A549 (cell line): ENCODE measurements around the gene C14orf119. TPM values are rescaled to one million over a fixed set of nuclear protein-coding genes. Genes with fewer than 3 reads are reported as not detected.
A peak's percentile ranks its signal among the peaks of the same experiment; 100 is the strongest.

Source experiments
- ATAC-seq, 2 experiments: fragments of 200-7000 bp in 1 of 2; fragments of >200 bp in 1 of 2; cut with Nextera tagmentation in 1 of 2; cut with Tn5 transposase in 1 of 2; 3 replicates each; pipeline versions ENCODE4 v1.8.0 to v1.9.1; 2018 to 2020; ENCODE audit warnings: mild to moderate bottlenecking in 1 of 2, moderate library complexity in 1 of 2
- CTCF ChIA-PET: fragments of 300-600 bp; sonication (Branson Sonifier 250); formaldehyde crosslinking; extraction: SDS; loops from one replicate; lab custom pipeline; 2021; ENCODE audit warnings: antibody characterized with exemption, inconsistent platforms; lab: Yijun Ruan, JAX
- POLR2A ChIA-PET: fragments of 350-600 bp; formaldehyde crosslinking; extraction: SDS; loops from one replicate; lab custom pipeline; 2021; ENCODE audit warnings: antibody characterized with exemption, inconsistent platforms; lab: Yijun Ruan, JAX
- DNase-seq, 2 experiments: peaks; one replicate each; pipeline versions ENCODE4 v3.0.0 to v3.0.0-alpha.2; 2011 to 2016; ENCODE audit warnings: low read depth in 1 of 2, low spot score in 1 of 2
- FAIRE-seq: peaks from 2 replicates; lab custom pipeline; 2011; peaks lifted over from hg19 to GRCh38; lab: Jason Lieb, UNC
- H3K27ac ChIP-seq, 2 experiments: fragments of >200 bp; sonication (Bioruptor Twin); formaldehyde crosslinking; 3 replicates each; pipeline ENCODE4 v1.5.1; 2016 to 2017
- H3K4me1 ChIP-seq: fragments of >200 bp; sonication (Bioruptor Twin); formaldehyde crosslinking; 3 replicates; pipeline ENCODE4 v1.6.1; 2016
- H3K4me2 ChIP-seq: fragments of >200 bp; sonication (Bioruptor Twin); formaldehyde crosslinking; 3 replicates; pipeline ENCODE4 v1.6.1; 2016
- H3K4me3 ChIP-seq: fragments of >200 bp; sonication (Bioruptor Twin); formaldehyde crosslinking; 3 replicates; pipeline ENCODE4 v1.5.1; 2016
- H3K9me3 ChIP-seq: fragments of >200 bp; sonication (Bioruptor Twin); formaldehyde crosslinking; 3 replicates; pipeline ENCODE4 v1.6.1; 2016
- CHD2 ChIP-seq: fragments of 150-350 bp; IDR thresholded peaks from 2 replicates; pipeline ENCODE4 v1.6.1; 2014; ENCODE audit warnings: low read length; ENCODE audit not compliant: partially characterized antibody
- CHD4 ChIP-seq: fragments of 200-600 bp; sonication (generic); IDR thresholded peaks from 2 replicates; pipeline ENCODE4 v1.6.1; 2016; ENCODE audit warnings: antibody characterized with exemption, mild to moderate bottlenecking, borderline replicate concordance
- EHF ChIP-seq: fragments of 250-450 bp; sonication (Bioruptor Pico); IDR thresholded peaks from 2 replicates; pipeline ENCODE4 v1.5.0; 2020; ENCODE audit warnings: mild to moderate bottlenecking
- EHMT2 ChIP-seq: fragments of 200-600 bp; sonication (generic); IDR thresholded peaks from 2 replicates; pipeline ENCODE4 v1.6.1; 2016; ENCODE audit warnings: antibody characterized with exemption, low read depth, mild to moderate bottlenecking, moderate library complexity
- FOXS1 ChIP-seq: fragments of 250-450 bp; sonication (Bioruptor Pico); IDR thresholded peaks from 2 replicates; pipeline ENCODE4 v1.5.0; 2020; ENCODE audit warnings: mild to moderate bottlenecking, moderate library complexity
- GATA3 ChIP-seq: IDR thresholded peaks from 2 replicates; pipeline ENCODE4 v1.6.1; 2012; ENCODE audit warnings: borderline replicate concordance
- HDAC2 ChIP-seq: fragments of 200-600 bp; sonication (generic); IDR thresholded peaks from 2 replicates; pipeline ENCODE4 v1.6.1; 2016
- HES2 ChIP-seq: fragments of >200 bp; sonication (Bioruptor Twin); formaldehyde crosslinking; IDR thresholded peaks from 2 replicates; pipeline ENCODE4 v1.6.1; 2016
- JUN ChIP-seq, 2 experiments: fragments of >200 bp; sonication (Bioruptor Twin); formaldehyde crosslinking; IDR thresholded peaks; 2 replicates in 1 of 2; 3 replicates in 1 of 2; pipeline ENCODE4 v1.6.1; 2016 to 2017
- JUNB ChIP-seq: fragments of >200 bp; sonication (Bioruptor Twin); formaldehyde crosslinking; IDR thresholded peaks from 2 replicates; pipeline ENCODE4 v1.6.1; 2016
- KDM1A ChIP-seq: fragments of 200-600 bp; sonication (generic); IDR thresholded peaks from 2 replicates; pipeline ENCODE4 v1.6.1; 2016; ENCODE audit warnings: low read depth, mild to moderate bottlenecking
- MAFK ChIP-seq: fragments of 450-650 bp; IDR thresholded peaks from 2 replicates; pipeline ENCODE4 v1.6.1; 2014; ENCODE audit not compliant: partially characterized antibody
- MAZ ChIP-seq: fragments of 150-350 bp; IDR thresholded peaks from 2 replicates; pipeline ENCODE4 v1.6.1; 2014; ENCODE audit warnings: antibody characterized with exemption, low read depth, low read length, borderline replicate concordance
- MYC ChIP-seq: IDR thresholded peaks from 2 replicates; pipeline ENCODE4 v1.6.1; 2012; ENCODE audit warnings: mild to moderate bottlenecking, inconsistent platforms, low read length, improper control_type of control experiment, borderline replicate concordance
- PHF8 ChIP-seq: fragments of 200-600 bp; sonication (generic); IDR thresholded peaks from 2 replicates; pipeline ENCODE4 v1.6.1; 2016; ENCODE audit warnings: low read depth, mild to moderate bottlenecking, antibody characterized with exemption, moderate library complexity, borderline replicate concordance
- RARB ChIP-seq: fragments of 250-450 bp; sonication (Bioruptor Pico); IDR thresholded peaks from 2 replicates; pipeline ENCODE4 v1.8.0; 2021; ENCODE audit warnings: mild to moderate bottlenecking, moderate library complexity
- RCOR1 ChIP-seq: fragments of 150-350 bp; IDR thresholded peaks from 2 replicates; pipeline ENCODE4 v1.6.1; 2014; ENCODE audit warnings: antibody characterized with exemption, low read length, low read depth
- SMC3 ChIP-seq: fragments of >200 bp; sonication (Bioruptor Twin); formaldehyde crosslinking; IDR thresholded peaks from 3 replicates; pipeline ENCODE4 v1.6.1; 2018; ENCODE audit warnings: inconsistent platforms
- TP53 ChIP-seq: fragments of 250-450 bp; sonication (Bioruptor Pico); IDR thresholded peaks from 2 replicates; pipeline ENCODE4 v1.5.0; 2021; ENCODE audit warnings: mild to moderate bottlenecking, moderate library complexity
- USF2 ChIP-seq: fragments of 450-650 bp; IDR thresholded peaks from 2 replicates; pipeline ENCODE4 v1.6.1; 2014; ENCODE audit warnings: antibody characterized with exemption
- ZC3H11A ChIP-seq: fragments of 450-650 bp; IDR thresholded peaks from 2 replicates; pipeline ENCODE4 v1.6.1; 2014; ENCODE audit warnings: antibody characterized with exemption, mild to moderate bottlenecking
- ZFP36 ChIP-seq: fragments of 450-650 bp; IDR thresholded peaks from 2 replicates; pipeline ENCODE4 v1.6.1; 2014; ENCODE audit warnings: borderline replicate concordance; ENCODE audit not compliant: partially characterized antibody
- ZSCAN20 ChIP-seq: fragments of 250-450 bp; sonication (Bioruptor Pico); IDR thresholded peaks from 2 replicates; pipeline ENCODE4 v1.8.0; 2022; ENCODE audit warnings: mild to moderate bottlenecking, moderate library complexity
- WGBS: methylation state at CpG from one replicate; pipeline ENCODE4 v1.1.6; 2017; ENCODE audit errors: missing lambda C conversion rate; 5-methylcytosine and 5-hydroxymethylcytosine counted together
- polyA plus RNA-seq, 4 experiments: library from polyadenylated mRNA; depleted of rRNA in 3 of 4; stranded (reverse); fragments of >200 nt; fragmentation: RNase III in 1 of 4; extraction: RNeasy Plus Mini Kit Qiagen cat#74134 plus additional on column Dnase treatment in 1 of 4; gene quantifications; 2 replicates in 3 of 4; 3 replicates in 1 of 4; pipeline ENCODE4 v1.2.3, GENCODE V29; 2011 to 2017

The C14orf119 gene
- polyA plus RNA-seq, 2 of the 4 experiments (the other 2 are of a cell fraction), result 82.5 to 102 TPM

GRCh38 chr14:23080474-23080873 lies 14.8 kb upstream of the C14orf119 start:
- no peaks in the 10 kb centered on the region for H3K9me3 ChIP-seq
- POLR2A ChIA-PET, result interaction anchor here (1.7 kb wide), 1 partner anchor 15 kb away, joined by 10 read pairs; the partner anchor contains the start of genes ACIN1 and C14orf119
- no peak overlapping the region for H3K4me2 ChIP-seq
- WGBS, result 63% methylated on average over 1 of the region's 1 CpG
- FAIRE-seq (no peak), DNase-seq (no peak), ATAC-seq (no peak)
- H3K4me1 ChIP-seq, result peaks cover 44% of the 10 kb centered on the region
- CTCF ChIA-PET, result interaction anchor here (0.6 to 9.2 kb wide), 11 partner anchors 9 to 160 kb away, joined by 3 to 141 read pairs (median 5); partner anchors contain the start of genes ACIN1 and C14orf119
- H3K4me3 ChIP-seq, result no peak overlapping the region
- no peak for TF ChIP-seq KDM1A
- no peak for TF ChIP-seq HDAC2
- no peak for TF ChIP-seq RARB
- TF ChIP-seq, all 56 proteins: peak for 0
- peak overlapping the region in 1 of 2 experiments; percentile 86; a peak in 2 of 6 replicates for H3K27ac ChIP-seq

GRCh38 chr14:23085458-23085857 lies 9.8 kb upstream of the C14orf119 start:
- no peaks in the 10 kb centered on the region for H3K9me3 ChIP-seq
- no peak overlapping the region for H3K27ac ChIP-seq
- FAIRE-seq (no peak), DNase-seq (no peak), ATAC-seq (no peak)
- H3K4me1 ChIP-seq, result peaks cover 4% of the 10 kb centered on the region; the same call in 2 of the 3 replicates
- TF ChIP-seq TP53 (CRISPR knock-in tag) (no peak), MAZ (no peak), JUN (IDR thresholded peaks at IDR 0.05) (no peak), JUNB (no peak), EHMT2 (no peak), PHF8 (no peak), RCOR1 (no peak), ZSCAN20 (CRISPR knock-in tag) (no peak), SMC3 (no peak), HES2 (no peak), CHD4 (no peak), MYC (no peak)
- no peak overlapping the region for H3K4me3 ChIP-seq
- H3K4me2 ChIP-seq, result no peak overlapping the region
- ChIA-PET POLR2A (interaction anchor here (1.4 kb wide), 1 partner anchor 10 kb away, joined by 8 read pairs; the partner anchor contains the start of genes ACIN1 and C14orf119), CTCF (interaction anchor here (0.7 to 4.2 kb wide), 8 partner anchors 9 to 493 kb away, joined by 3 to 29 read pairs (median 7); partner anchors contain the start of gene ACIN1)
- WGBS, result 94% methylated on average over 3 of the region's 3 CpGs

GRCh38 chr14:23086565-23086964 lies 8.7 kb upstream of the C14orf119 start:
- Histone ChIP-seq H3K27ac (no peak overlapping the region), H3K4me1 (no peaks in the 10 kb centered on the region), H3K4me2 (no peak overlapping the region), H3K9me3 (no peaks in the 10 kb centered on the region), H3K4me3 (no peak overlapping the region)
- 100% methylated on average over 1 of the region's 1 CpG for WGBS
- CTCF ChIA-PET, result interaction anchor here (0.6 to 4.2 kb wide), 5 partner anchors 9 to 494 kb away, joined by 3 to 29 read pairs (median 9); partner anchors contain the start of genes ACIN1 and C14orf119
- DNase-seq (no peak), ATAC-seq (no peak), FAIRE-seq (no peak)
- TF ChIP-seq USF2 (no peak), MAFK (no peak), EHMT2 (no peak), GATA3 (no peak), KDM1A (no peak), EHF (CRISPR knock-in tag) (no peak), FOXS1 (CRISPR knock-in tag) (no peak), ZFP36 (no peak), ZC3H11A (no peak), CHD2 (no peak)
- POLR2A ChIA-PET, result no interaction called here
